Occipital lobe (tissue), 2 donors: ENCODE data around the gene HMGXB3. TPM values are rescaled to one million over a fixed set of nuclear protein-coding genes. Genes with fewer than 3 reads are reported as not detected.

Experiments used
- DNase-seq: peaks from one replicate; lab custom pipeline; 2025; lab: John Stamatoyannopoulos, UW
- total RNA-seq: library from RNA; depleted of rRNA; stranded (reverse); fragments of >200 nt; gene quantifications from one replicate; pipeline ENCODE4 v1.2.3, GENCODE V29; 2014

HMGXB3 gene
- total RNA-seq, 1 donor from 2014 or later: 19.8 TPM

DNA sequence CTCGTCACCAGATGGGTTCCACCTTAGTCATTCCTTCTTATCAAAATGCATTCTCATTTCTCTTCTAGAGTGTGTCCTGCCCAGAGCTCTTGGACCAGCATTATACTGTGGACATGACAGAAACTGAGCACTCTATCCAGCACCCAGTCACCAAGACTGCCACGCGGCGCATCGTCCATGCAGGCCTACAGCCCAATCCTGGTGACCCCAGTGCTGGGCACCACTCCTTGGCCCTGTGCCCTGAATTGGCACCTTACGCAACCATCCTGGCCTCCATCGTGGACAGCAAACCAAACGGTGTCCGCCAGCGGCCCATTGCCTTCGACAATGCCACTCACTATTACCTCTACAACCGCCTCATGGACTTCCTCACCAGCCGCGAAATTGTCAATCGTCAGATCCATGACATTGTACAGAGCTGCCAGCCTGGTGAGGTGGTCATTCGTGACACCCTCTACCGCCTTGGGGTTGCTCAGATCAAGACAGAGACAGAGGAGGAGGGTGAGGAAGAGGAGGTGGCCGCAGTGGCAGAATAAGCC lies 51.2 kb downstream of the HMGXB3 start:
- no peak for DNase-seq

- DNase-seq: no peak
Measured at GRCh38 chr5:150052226-150052955, 51.9 kb downstream of the HMGXB3 start.

- no peak for DNase-seq
Measured at GRCh38 chr5:150052956-150053712, 52.6 kb downstream of the HMGXB3 start.

DNA sequence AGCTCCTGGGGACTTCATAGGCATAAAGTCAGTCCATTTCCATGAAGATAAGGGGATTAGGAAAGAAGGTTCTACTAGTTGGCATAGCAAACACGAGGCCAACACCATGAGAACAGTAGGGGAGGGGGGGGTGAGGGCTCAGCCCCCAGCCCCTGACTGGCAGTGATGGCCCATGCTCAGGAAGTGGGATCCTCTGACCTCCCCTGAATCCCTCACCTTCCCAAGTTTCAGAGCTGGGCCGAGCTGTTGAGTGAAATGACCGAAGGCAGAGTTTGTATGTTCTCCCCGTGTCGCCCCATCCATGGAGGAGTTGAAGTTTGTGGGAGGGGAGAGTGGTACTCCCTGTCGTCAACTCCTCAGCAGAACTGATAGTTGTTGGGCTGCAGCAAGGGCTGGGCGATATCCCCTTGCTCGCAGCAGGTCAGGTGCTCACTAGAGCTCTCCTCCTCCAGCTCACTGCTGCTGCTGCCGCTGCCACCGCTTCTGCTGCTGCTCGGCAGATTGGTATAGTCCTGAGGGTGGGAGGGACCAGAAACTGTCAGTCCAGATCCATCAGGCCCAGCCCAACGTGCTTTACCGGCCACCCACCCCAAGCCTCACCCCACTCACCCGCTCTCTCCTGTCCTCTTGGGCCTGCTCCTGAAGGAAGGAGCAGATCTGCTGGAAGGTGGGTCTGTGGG lies 53.3 kb downstream of the HMGXB3 start:
- DNase-seq: no peak

DNA sequence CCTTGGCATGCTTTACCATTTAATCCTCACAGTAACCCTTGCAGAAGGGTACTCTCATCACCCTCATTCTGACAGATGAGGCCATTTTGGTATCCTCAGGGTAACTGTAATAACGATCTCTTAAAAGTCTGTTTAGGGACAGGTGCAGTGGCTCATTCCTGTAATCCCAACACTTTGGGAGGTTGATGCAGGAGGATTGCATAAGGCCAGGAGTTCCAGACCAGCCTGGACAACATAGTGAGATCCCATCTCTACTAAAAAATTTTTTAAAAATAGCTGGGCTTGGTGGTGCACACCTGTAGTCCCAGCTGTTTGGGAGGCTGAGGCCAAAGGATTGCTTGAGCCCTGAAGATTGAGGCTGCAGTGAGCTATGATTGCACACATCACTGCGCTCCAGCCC lies 54.0 kb downstream of the HMGXB3 start:
- DNase-seq: no peak

DNA sequence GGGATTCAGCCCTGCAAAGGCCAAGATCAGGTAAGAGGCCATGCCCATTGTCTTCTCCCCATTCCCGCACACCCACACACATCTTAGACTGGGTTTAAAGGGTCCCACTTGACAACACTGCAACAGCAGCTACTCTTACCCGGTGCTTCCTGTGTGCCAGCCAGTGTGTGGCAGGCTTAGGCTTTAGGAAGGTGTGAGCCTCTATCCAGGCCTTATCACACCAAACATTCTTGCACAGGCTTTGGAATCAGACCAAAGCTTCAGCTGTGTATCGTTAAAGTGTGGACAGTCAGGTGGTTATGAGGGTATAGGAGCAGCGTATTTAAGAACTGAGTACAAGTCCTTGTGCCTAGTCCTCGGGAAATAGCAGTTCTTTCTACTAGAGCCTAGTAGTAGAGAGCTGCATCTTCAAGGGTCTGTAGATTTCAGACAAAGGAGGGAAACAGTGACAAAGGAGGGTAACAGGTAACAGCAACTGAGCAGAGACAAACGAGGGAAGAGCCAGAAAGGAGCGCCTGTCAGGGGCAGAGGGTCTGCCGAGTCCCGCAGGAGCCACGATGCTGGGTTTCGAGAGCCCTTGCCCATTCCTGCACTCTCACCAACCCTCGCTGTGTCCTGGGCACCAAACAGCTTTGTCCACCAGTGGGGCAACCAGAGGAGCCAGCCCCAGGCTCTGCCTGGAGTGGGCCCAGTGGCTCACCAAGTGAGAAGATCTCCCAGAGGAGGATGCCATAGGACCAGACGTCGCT lies 55.0 kb downstream of the HMGXB3 start:
- DNase-seq: no peak

- no peak for DNase-seq
Measured at GRCh38 chr5:150056075-150056443, 55.5 kb downstream of the HMGXB3 start.

DNA sequence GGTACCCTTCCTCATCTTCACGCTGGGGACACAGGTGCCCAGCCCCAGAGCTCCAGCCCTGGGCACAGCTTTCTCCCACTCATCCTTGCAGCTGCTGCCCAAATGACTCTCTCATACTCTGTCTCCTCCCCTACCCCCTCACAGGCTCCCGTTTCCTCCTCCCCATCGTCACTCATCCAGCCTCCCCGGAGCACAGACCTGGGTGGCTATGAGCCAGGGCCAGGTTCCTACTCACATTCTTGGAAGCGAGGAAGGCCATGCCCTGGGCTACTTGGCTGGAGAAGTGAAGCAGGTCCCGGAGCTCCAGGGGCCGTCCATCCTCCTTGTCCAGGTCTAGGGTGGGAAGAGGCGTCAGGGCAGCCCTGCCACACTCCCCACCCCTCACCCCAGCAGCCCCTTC lies 56.5 kb downstream of the HMGXB3 start:
- DNase-seq: no peak

DNA sequence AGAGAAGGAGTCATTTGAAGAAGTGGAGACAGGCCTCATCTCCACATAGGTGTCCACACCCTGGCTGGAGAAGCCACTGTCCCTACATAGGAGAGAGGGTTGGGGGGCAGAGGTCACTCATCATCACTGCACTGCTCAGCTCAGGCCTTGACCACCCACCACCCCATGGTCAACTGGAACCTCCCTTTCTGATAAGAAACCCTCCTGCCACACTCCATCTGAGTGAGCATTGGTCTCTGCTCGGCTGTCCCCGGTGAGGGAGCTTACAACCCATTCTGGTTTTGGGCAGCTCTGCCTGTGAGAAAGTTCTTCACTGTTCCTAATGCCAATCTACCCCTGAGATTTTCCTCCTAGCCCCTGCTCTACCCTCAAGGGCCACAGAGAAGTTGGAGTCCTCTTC lies 57.0 kb downstream of the HMGXB3 start:
- no peak for DNase-seq

GRCh38 chr5:150057996-150058395 lies 57.5 kb downstream of the HMGXB3 start:
- no peak for DNase-seq

- DNase-seq: no peak
Measured at GRCh38 chr5:150058480-150059126, 58.1 kb downstream of the HMGXB3 start.

DNA sequence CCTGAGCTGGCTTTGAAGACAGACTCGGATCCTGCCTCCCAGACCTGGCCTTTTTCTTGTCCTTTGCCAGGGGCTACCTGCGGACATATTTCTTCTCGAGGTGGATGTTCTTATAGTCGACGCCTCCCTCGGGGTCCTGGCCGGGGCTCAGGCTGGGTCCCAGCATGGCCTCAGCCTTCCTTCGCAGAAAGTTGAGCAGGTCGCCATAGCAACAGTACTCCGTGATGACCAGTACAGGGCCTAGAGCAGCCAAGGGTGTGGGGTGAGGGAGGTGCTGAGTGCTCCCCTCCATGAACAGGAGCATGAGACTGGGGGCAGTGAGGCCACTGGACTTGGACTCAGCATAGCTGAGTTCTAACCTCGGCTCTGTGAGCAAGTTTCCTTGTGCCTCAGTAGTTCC lies 59.1 kb downstream of the HMGXB3 start:
- DNase-seq: no peak

DNA sequence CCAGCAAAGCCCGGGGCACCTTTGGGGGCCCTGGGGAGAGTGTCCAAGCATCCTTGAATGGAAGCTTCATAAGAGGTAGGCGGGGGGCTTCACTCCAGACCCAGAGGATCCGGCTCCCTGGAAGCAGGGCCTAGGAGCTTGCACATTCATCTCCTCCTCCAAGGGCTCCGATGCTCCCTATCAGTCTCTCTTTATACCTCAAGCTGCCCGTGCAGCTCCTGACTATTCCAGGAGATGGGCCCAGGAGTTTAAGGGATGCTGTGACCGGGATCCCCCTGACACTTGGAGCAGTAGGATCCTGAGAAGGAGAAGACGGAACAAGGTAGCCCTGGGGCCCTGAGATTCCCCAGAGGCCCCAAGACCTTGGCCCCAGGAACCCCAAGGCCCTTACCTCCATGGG lies 59.9 kb downstream of the HMGXB3 start:
- DNase-seq: no peak

- DNase-seq: no peak
Measured at GRCh38 chr5:150061538-150061995, 61.0 kb downstream of the HMGXB3 start.

DNA sequence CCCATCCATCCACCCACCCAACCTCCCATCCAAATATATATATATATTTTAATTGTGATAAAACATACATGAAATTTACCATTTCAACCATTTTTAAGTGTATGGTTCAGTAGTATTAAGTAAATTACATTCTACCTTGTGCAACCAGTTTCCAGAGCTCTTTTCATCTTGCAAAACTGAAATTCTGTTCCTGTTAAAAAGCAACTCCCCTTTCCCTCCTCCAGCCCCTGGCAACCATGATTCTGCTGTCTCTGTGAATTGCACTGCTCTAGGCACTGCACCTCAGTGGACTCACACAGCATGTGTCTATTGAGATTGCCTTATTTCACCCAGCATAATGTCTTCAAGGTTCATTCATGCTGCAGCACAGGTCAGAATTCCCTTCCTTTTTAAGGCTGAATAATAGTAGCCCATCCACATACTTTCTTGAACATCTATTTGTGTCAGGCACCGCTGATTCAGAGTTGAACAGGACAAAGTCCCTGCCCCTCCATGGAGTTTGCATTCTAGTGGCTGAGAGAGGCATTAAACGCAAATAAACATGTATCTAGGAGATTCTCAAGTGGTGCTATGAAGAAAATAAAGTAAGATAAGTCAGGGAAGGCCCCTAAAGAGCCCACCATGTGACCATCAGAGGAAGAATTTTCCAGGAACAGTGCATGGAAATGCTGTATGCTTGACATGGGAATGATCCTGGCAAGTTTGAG lies 61.8 kb downstream of the HMGXB3 start:
- DNase-seq: no peak

DNA sequence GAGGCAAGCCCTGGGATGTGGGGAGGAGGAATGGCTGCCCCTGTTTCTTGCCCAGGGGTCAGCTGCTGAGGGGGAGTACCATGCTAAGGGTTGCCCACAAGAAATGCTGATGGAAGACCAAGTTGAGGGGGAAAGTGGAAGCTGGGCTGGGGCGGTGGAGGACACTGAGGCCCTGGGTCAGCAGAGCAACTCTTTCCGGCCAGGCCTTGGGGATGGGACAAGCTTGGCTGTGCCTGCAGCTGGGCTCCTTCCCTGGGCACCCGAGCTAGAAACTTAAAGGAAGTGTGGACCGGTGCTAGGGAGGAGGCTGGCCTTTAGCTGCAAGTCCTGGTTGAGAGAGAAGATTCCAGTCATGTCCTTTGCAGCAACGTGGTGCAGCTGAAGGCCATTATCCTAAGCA lies 63.1 kb downstream of the HMGXB3 start:
- DNase-seq: no peak

DNA sequence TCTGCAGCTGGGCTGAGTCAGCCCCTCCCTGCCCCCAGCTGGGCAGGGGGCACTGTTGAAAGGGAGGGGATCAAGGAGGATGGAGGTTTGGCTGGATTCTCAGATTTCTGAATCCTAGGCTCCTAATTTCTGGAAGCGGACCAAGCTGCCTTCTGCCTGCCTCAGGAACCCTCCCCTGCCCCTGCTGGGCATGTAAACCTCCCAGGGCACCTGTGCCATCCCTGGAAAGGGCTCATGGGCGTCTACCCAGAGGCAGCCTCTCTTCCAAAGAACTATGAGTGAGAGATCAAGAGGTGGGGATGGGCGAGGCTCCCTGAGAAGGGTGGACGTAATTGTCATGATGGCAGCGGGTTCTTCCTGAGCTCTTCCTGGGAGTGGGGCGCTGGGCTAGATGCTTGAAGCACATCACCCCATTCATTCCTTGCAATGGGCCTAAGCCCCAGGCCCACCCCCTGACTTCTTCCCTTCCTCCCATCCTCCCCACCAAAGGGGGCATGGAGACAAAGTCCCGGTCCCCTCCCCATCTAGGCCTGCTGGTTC lies 64.2 kb downstream of the HMGXB3 start:
- no peak for DNase-seq

GRCh38 chr5:150065346-150065745 lies 64.8 kb downstream of the HMGXB3 start:
- no peak for DNase-seq

GRCh38 chr5:150065886-150066285 lies 65.3 kb downstream of the HMGXB3 start:
- no peak for DNase-seq

GRCh38 chr5:150066436-150066835 lies 65.9 kb downstream of the HMGXB3 start:
- no peak for DNase-seq
